AG09319 (cell line): ENCODE data around the gene NUMBL.

Source experiments
- DNase-seq: peaks from one replicate; pipeline ENCODE4 v3.0.0-alpha.2; 2010; ENCODE audit warnings: low read depth; ENCODE audit errors: extremely low read depth
- CTCF ChIP-seq: IDR thresholded peaks from 2 replicates; pipeline ENCODE4 v1.5.1; 2011; ENCODE audit warnings: low read depth, mild to moderate bottlenecking, inconsistent platforms, low read length, moderate library complexity

Gene NUMBL

DNA sequence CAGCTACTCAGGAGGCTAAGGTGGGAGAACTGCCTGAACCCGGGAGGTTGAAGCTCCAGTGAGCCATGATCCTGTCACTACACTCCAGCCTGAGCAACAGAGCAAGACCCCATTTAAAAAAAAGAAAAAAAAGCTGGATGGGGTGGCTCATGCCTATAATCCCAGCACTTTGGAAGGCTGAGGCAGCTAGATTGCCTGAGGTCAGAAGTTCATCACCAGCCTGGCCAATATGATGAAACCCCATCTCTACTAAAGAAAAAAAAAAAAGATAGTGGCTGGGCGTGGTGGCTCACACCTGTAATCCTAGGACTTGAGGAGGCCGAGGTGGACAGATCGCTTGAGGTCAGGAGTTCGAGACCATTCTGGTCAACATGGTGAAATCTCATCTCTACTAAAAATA lies 74.3 kb downstream of the NUMBL start:
- no peak for TF ChIP-seq CTCF
- no peak for DNase-seq
